GM19238 (cell line): ENCODE data around the gene COPS7B.

ENCODE experiments used
- DNase-seq: peaks from one replicate; pipeline ENCODE4 v3.0.0; 2011; ENCODE audit warnings: low spot score; ENCODE audit not compliant: insufficient read length

The COPS7B gene

GRCh38 chr2:231785413-231785812, 832 bp upstream of the COPS7B start:
- no peak for DNase-seq

- no peak for DNase-seq
These were observed 446 bp upstream of the COPS7B start for GRCh38 chr2:231785822-231786176.

GRCh38 chr2:231786917-231787292, 660 bp downstream of the COPS7B start:
- DNase-seq = no peak

GRCh38 chr2:231791107-231791506, 4.9 kb downstream of the COPS7B start:
- no peak for DNase-seq

- no peak for DNase-seq
These were observed 8.1 kb downstream of the COPS7B start for GRCh38 chr2:231794383-231794782.

GRCh38 chr2:231795525-231796327, 9.5 kb downstream of the COPS7B start:
- no peak for DNase-seq

- no peak for DNase-seq
These were observed 14.3 kb downstream of the COPS7B start for GRCh38 chr2:231800493-231801091.

GRCh38 chr2:231803501-231804138, 17.4 kb downstream of the COPS7B start:
- no peak for DNase-seq

GRCh38 chr2:231807020-231807419, 20.8 kb downstream of the COPS7B start:
- no peak for DNase-seq

GRCh38 chr2:231810905-231811304, 24.7 kb downstream of the COPS7B start:
- no peak for DNase-seq

- DNase-seq = no peak
These were observed 30.2 kb downstream of the COPS7B start for GRCh38 chr2:231816327-231817026.

- no peak for DNase-seq
These were observed 33.3 kb downstream of the COPS7B start for GRCh38 chr2:231819447-231820042.

GRCh38 chr2:231820786-231821303, 34.6 kb downstream of the COPS7B start:
- no peak for DNase-seq

- no peak for DNase-seq
These were observed 35.7 kb downstream of the COPS7B start for GRCh38 chr2:231821908-231822307.

GRCh38 chr2:231853105-231853504, 66.9 kb downstream of the COPS7B start:
- no peak for DNase-seq

GRCh38 chr2:231854616-231855125, 68.4 kb downstream of the COPS7B start:
- no peak for DNase-seq

- no peak for DNase-seq
These were observed 70.7 kb downstream of the COPS7B start for GRCh38 chr2:231856959-231857358.
